HPDE6-E6E7 (cell line): ENCODE measurements around the gene TNFRSF25.
"Not testable (repeated sequence)": the region's sequence is repeated elsewhere in the genome, so short reads cannot be mapped to it uniquely, and the experiment has no call there.

ENCODE experiments used
- DNase-seq: peaks from one replicate; pipeline ENCODE4 v3.0.0; 2011; ENCODE audit warnings: missing footprints; ENCODE audit errors: extremely low spot score

TNFRSF25 gene

GRCh38 chr1:6450943-6451373, 15.0 kb downstream of the TNFRSF25 start:
- no peak for DNase-seq

- DNase-seq = not testable (repeated sequence)
Observed at GRCh38 chr1:6450486-6450885, 15.5 kb downstream of the TNFRSF25 start.

- DNase-seq = no peak
Observed at GRCh38 chr1:6450005-6450450, 15.9 kb downstream of the TNFRSF25 start.

GRCh38 chr1:6448749-6449631, 17.0 kb downstream of the TNFRSF25 start:
- no peak for DNase-seq

GRCh38 chr1:6447818-6448748, 17.9 kb downstream of the TNFRSF25 start:
- DNase-seq = no peak

- DNase-seq = no peak
Observed at GRCh38 chr1:6447016-6447817, 18.8 kb downstream of the TNFRSF25 start.

- no peak for DNase-seq
Observed at GRCh38 chr1:6446665-6447015, 19.3 kb downstream of the TNFRSF25 start.

GRCh38 chr1:6445929-6446328, 20.0 kb downstream of the TNFRSF25 start:
- not testable (repeated sequence) for DNase-seq

GRCh38 chr1:6445062-6445763, 20.8 kb downstream of the TNFRSF25 start:
- no peak for DNase-seq

GRCh38 chr1:6444377-6444776, 21.6 kb downstream of the TNFRSF25 start:
- DNase-seq = no peak

GRCh38 chr1:6443339-6444115, 22.4 kb downstream of the TNFRSF25 start:
- DNase-seq = no peak

- DNase-seq = no peak
Observed at GRCh38 chr1:6441586-6441985, 24.4 kb downstream of the TNFRSF25 start.

- DNase-seq = peak; percentile 82
Observed at GRCh38 chr1:6440198-6441126, 25.5 kb downstream of the TNFRSF25 start.

- DNase-seq = peak; percentile 79
Observed at GRCh38 chr1:6438047-6438525, 27.9 kb downstream of the TNFRSF25 start.

- DNase-seq = not testable (repeated sequence)
Observed at GRCh38 chr1:6437012-6437700, 28.8 kb downstream of the TNFRSF25 start.

- DNase-seq = not testable (repeated sequence)
Observed at GRCh38 chr1:6436277-6436676, 29.7 kb downstream of the TNFRSF25 start.

- DNase-seq = no peak
Observed at GRCh38 chr1:6435547-6435946, 30.4 kb downstream of the TNFRSF25 start.

GRCh38 chr1:6435129-6435528, 30.8 kb downstream of the TNFRSF25 start:
- DNase-seq = no peak
